ENCODE results near the gene PLXNA4.

PLXNA4 gene

GRCh38 chr7:132362059-132362458 lies 214.2 kb downstream of the PLXNA4 start:
- DNase-seq (ENCODE audit: low spot score) (no peak), FAIRE-seq (no peak)

DNA sequence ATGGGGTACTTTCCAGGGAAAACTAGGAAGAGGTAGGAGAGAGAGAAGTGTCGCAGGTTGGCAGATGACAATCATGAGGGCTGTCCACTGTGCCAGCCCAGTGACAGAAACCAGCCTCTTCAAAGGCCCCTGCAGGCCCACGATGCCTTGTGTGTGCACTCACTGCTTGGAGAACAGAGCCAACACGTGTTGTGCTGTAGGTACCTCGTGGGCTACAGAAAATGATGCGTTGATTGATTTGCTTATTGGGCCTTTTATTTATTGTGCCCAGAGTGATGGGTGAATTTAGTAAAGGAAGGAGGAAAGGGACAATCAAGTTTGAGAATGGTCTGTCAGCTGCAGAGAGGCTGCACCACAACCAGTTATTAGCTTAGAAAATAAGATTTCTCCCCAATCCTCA lies 215.1 kb downstream of the PLXNA4 start:
- no peak for DNase-seq (ENCODE audit: low spot score)
- FAIRE-seq = no peak

DNA sequence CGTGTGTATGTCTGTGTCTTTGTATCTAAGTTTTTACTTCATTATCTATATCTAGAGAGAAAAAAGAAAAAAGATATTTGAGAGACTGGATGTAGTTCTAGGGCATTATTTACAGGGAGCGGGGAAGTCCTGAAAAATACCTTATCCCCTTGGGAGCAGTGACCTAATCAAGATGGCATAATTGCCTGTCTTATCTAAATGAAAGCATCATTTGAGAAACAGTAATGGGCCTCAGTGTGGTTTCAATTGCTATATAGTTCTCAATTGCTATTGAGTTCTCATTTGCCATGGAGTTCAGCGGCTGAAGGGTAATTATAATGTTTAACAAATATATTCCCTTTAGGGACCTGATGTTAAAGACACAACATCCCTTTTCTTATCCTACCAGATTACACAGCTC lies 216.5 kb downstream of the PLXNA4 start:
- no peak for FAIRE-seq
- no peak for DNase-seq (ENCODE audit: low spot score)

- DNase-seq (ENCODE audit: low spot score) = no peak
- no peak for FAIRE-seq
These were observed 221.2 kb downstream of the PLXNA4 start for GRCh38 chr7:132355048-132355447.

DNA sequence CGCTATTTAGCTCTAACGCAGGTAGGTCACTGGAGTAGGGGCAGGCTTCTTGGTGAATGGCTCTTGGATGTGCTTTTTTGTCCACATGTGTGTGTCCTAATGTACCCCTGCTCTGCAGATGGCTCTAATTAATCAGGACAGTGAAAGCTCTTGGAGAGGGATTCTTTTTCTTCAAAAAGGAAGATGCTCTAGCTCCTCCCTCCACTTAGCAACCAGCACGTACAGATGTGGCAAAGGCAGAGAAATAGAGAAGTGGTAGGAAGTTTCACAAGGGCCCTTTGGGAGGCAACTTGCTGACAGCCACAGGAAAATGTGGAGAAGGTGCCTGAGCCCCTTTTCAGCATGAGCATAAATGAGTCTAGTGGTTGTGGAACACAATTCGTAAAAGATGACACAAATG lies 221.7 kb downstream of the PLXNA4 start:
- no peak for FAIRE-seq
- DNase-seq (ENCODE audit: low spot score) = no peak

DNA sequence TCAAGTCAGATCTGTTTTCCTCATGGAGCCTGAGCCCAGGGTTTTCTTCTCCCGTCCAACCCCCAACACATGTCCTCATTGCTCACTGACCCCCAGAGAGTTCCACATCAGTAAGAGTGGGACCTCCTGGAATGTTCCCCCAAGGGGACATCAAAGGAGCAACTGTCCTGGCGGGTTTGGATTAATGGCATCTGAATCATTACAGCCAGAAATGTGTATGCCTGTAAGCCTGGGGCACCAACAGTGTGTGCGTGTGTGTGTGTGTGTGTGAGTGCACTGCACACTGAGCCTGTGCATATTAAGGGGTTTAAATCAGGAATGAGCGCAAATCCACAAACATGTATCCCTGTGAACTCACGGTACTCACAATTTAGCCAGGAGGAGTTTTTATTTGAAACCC lies 222.3 kb downstream of the PLXNA4 start:
- FAIRE-seq = no peak
- no peak for DNase-seq (ENCODE audit: low spot score)

DNA sequence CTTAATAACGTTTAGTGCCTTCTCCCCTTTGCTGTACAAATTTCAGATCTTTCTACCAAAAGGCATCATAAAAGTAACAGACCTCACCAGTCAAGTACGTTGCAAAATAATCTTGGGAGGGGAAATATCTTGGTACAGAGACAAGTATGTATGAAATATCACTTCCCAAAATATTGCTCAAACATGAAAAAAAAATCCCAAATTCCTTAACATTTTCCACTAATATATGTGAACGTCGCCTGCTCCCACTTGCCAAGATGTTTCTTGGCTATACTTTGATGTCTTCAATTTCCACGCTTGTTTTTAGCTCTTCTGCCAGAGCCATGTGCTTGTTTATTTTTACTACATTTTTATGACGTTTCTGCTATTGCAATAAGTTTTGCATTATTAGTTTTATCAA lies 223.5 kb downstream of the PLXNA4 start:
- DNase-seq (ENCODE audit: low spot score) (no peak), FAIRE-seq (no peak)

DNA sequence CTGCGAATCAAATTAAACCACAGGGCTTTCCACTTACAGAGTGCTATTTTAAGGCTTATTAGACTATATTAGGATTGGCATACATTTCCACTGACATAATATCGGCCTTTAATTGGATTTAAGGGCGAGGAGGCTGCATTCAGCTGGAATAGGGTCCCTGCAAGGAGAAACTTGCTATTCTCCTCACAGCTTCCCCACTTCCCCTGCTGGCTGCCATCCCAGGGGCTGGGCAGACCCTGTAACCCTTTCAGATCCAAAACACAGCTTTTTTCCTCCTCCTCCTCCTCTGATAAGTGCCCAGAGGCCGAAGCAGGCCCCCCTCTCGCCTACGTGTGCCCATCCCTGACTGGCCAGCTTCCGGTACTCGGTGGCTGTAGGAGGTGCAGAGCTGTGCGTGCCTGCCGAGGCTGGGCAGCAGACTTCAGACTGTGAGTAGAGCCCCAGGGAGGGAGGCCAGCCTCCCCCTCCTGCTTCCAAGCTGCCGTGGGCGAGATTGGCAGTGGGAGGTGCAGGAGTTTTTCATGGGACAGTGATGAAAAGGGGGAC lies 224.2 kb downstream of the PLXNA4 start:
- no peak for FAIRE-seq

DNA sequence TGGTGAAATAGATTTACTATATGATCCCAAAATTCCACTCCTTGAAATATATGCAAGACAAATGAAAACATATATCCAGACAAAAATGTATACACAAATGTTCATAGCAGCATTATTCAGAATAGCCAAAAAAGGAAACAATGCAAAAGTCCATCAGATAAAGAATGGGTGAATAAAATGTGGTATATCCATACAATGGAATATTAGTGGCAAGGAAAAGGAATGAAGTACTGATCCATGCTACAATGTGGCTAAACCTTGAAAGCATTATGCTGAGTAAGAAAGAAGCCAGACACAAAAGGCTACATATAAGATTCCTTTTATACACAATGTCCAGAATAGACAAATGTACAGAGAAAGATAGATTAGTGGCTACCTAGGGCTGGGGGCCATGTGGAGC lies 225.5 kb downstream of the PLXNA4 start:
- no peak for DNase-seq (ENCODE audit: low spot score)
- FAIRE-seq = no peak

More for the DNA sequence above, 224.2 kb downstream of the PLXNA4 start:
- no peak for DNase-seq (ENCODE audit: low spot score)

DNA sequence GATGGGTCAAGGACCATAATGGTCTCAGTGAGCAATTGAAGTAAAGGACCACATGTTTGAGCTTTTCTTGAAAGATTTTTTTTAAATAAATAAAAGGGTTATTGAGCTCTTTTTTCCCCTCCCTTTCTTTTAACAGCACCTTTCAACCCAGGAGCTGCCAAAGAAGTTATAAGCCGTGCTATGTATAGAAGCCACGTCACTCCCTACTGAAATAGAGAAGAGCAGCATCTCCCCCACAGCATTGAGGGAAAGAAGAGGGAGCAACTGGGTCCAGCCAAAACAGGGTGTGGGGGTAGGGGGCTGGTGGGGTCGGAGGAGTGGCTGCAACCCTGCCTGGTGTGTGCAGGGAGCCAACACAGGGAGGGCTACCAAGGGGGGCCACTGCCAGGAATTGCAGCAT lies 227.2 kb downstream of the PLXNA4 start:
- FAIRE-seq = no peak

DNA sequence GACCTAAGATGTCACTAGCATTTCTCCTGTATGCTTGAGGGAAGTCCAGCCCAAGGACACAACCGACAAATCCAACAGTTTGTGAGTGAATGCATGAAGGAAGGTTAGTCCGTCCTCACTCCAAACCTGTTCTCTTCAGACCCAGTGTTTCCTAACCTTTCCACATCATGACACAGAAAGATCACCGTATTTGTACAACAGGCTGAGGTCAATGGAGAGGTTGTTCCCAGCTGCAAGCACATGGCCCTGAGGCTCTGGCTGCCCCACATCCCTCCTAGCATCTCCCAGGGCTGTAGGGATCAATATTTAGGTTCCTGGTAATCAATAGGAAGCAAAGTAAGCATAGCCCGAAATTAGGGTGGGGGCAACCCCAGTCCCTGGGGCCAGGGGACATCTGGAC lies 227.9 kb downstream of the PLXNA4 start:
- FAIRE-seq (no peak), DNase-seq (ENCODE audit: low spot score) (no peak)

More for the DNA sequence above, 227.2 kb downstream of the PLXNA4 start:
- DNase-seq (ENCODE audit: low spot score) = no peak

GRCh38 chr7:132347858-132348257 lies 228.4 kb downstream of the PLXNA4 start:
- FAIRE-seq (no peak), DNase-seq (ENCODE audit: low spot score) (no peak)

GRCh38 chr7:132347123-132347522 lies 229.1 kb downstream of the PLXNA4 start:
- no peak for FAIRE-seq
- DNase-seq (ENCODE audit: low spot score) = no peak

DNA sequence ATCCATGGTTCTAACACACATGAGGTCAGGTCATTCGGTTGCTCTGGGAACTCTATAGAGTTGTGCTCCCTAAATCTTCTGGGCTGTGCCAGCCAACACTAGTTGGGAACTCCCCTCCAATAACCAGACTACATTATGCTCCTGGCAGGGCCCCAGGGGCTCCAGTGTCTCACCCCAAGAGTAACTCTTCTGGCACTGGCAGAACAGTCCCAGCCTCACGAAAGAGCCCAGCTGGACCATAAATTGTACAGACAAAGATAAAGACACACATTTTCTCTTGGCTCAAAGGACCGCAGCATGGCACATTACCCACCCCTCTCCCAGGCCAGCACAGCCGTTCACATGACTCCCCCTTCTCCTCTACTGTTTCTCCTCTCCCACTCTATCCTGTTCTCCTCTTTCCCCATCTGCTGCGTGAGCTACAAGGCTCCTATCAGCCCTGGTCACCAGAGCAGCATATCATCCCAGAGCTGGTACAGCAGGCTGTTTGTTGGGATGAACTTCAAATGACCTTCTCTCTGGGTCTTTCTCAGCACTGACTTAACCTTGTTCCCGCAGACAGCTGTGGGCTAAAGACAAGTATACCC lies 230.6 kb downstream of the PLXNA4 start:
- no peak for DNase-seq (ENCODE audit: low spot score)
- no peak for FAIRE-seq

DNA sequence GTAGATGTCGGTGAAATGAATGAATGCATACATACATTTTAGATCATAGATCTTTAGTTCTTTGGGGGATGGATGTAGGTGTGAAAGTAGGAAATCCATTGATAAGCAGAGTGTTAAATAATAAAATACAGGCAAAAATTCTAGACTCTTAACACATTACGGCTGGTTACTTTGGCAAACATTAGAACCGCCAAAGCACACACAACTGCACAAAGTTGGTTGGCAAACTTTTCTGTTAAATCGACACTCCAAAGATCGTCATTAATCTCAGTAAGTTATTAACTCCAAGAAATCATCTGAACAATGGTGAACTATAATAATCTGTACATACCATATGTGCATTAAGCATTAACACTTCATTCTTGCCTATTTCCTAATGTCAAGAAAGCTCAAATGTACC lies 231.2 kb downstream of the PLXNA4 start:
- DNase-seq (ENCODE audit: low spot score) (no peak), FAIRE-seq (no peak)

DNA sequence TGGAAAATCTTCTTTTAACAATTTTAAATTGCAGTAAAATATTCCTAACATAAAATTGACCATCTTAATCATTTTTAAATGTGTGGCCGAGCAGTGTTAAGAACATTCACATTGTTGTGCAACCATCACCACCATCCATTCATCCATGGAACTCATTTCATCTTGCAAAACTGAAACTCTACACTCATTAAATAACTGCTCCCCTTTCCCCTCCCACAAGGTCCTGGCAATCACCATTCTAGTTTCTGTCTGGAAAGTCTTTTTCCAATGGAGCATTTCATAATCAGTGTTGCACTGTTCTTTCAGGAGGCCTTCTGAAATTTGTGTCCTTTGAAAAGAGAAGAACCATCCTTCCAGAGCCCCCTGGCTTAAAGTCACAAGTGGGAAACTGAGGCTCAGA lies 233.1 kb downstream of the PLXNA4 start:
- DNase-seq (ENCODE audit: low spot score) (no peak), FAIRE-seq (no peak)

- FAIRE-seq = no peak
These were observed 238.7 kb downstream of the PLXNA4 start for GRCh38 chr7:132337450-132338080.

GRCh38 chr7:132336797-132337196 lies 239.5 kb downstream of the PLXNA4 start:
- FAIRE-seq = no peak

More at GRCh38 chr7:132337450-132338080, 238.7 kb downstream of the PLXNA4 start:
- DNase-seq (ENCODE audit: low spot score) = no peak

GRCh38 chr7:132333301-132333700 lies 243.0 kb downstream of the PLXNA4 start:
- FAIRE-seq (no peak), DNase-seq (ENCODE audit: low spot score) (no peak)

More at GRCh38 chr7:132336797-132337196, 239.5 kb downstream of the PLXNA4 start:
- no peak for DNase-seq (ENCODE audit: low spot score)

- FAIRE-seq = no peak
- DNase-seq (ENCODE audit: low spot score) = no peak
These were observed 247.5 kb downstream of the PLXNA4 start for GRCh38 chr7:132328760-132329159.

DNA sequence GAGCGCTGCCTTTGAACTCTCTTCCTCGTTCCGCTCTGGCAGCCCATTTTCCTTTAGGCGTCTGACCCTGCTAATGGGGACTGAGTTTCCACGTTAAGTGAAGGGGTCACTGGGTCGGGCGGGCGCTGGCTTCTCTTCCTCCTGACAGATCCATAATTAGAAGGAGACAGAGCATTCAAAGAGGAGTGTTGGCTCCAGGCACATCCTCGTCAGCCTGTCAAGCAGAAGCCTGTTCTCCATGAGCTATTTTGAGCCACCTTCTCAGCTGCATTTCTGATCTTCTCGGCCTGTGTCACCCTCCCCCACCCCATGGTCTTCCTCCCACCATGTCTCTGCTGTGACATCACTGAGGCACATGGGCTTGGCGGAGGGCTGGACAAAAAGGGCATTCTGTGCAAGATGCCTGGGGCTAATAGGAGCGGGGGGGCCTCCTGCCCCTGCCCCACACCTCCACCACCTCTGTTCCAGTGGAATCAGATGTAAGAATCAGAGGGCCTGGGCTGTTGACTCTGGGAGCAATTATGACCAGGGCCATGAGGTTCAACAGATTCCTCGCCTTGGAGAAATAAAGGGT lies 248.1 kb downstream of the PLXNA4 start:
- DNase-seq (ENCODE audit: low spot score) (no peak), FAIRE-seq (no peak)

- FAIRE-seq (no peak), DNase-seq (ENCODE audit: low spot score) (no peak)
These were observed 249.2 kb downstream of the PLXNA4 start for GRCh38 chr7:132326878-132327589.

Measured in RCC 7860 (cell line).